H1 (cell line): ENCODE results near the gene ZNFX1. TPM values are rescaled to one million over a fixed set of nuclear protein-coding genes. Genes with fewer than 3 reads are reported as not detected.

Source experiments
- BACH1 ChIP-seq: IDR thresholded peaks from 2 replicates; pipeline ENCODE4 v1.6.1; 2012; ENCODE audit warnings: low read length, improper control_type of control experiment
- CTCF ChIP-seq, 3 experiments: IDR thresholded peaks; 1 replicate in 2 of 3; 2 replicates in 1 of 3; pipeline versions ENCODE4 v1.5.1 to v1.6.1; 2011; ENCODE audit warnings: low read length in 3 of 3, mild to moderate bottlenecking in 3 of 3, inconsistent platforms in 2 of 3, low read depth in 1 of 3, moderate library complexity in 1 of 3; ENCODE audit not compliant: insufficient read depth in 1 of 3; ENCODE audit errors: control extremely low read depth in 1 of 3
- JUN ChIP-seq: IDR thresholded peaks from 2 replicates; pipeline ENCODE4 v1.6.1; 2011; ENCODE audit warnings: low read depth, mild to moderate bottlenecking, improper control_type of control experiment, low read length
- JUND ChIP-seq: IDR thresholded peaks from 2 replicates; pipeline ENCODE4 v1.6.1; 2011; ENCODE audit warnings: mild to moderate bottlenecking, improper control_type of control experiment, low read length
- POLR2A ChIP-seq, 2 experiments: IDR thresholded peaks; 1 replicate in 1 of 2; 2 replicates in 1 of 2; pipeline ENCODE4 v1.6.1; 2011; ENCODE audit warnings: low read depth in 2 of 2, low read length in 2 of 2, mild to moderate bottlenecking in 2 of 2; ENCODE audit errors: control extremely low read depth in 1 of 2
- RFX5 ChIP-seq: IDR thresholded peaks from 2 replicates; pipeline ENCODE4 v1.6.1; 2011; ENCODE audit warnings: low read depth, low read length, improper control_type of control experiment, borderline replicate concordance
- SIX5 ChIP-seq: IDR thresholded peaks from 2 replicates; pipeline ENCODE4 v1.6.1; 2011; ENCODE audit warnings: mild to moderate bottlenecking, low read depth, low read length
- TCF12 ChIP-seq: IDR thresholded peaks from 2 replicates; pipeline ENCODE4 v1.6.1; 2011; ENCODE audit warnings: low read depth, mild to moderate bottlenecking, low read length
- polyA plus RNA-seq, 7 experiments: library from polyadenylated mRNA; depleted of rRNA in 3 of 7; stranded (reverse) in 5 of 7; unstranded in 2 of 7; fragments of >200 nt in 5 of 7; fragments of 200-250 nt in 2 of 7; gene quantifications; 1 replicate in 5 of 7; 2 replicates in 1 of 7; 4 replicates in 1 of 7; pipeline versions ENCODE4 v1.2.1 to v1.2.3, GENCODE V29; 2011 to 2013; ENCODE audit warnings: missing spikeins in 2 of 7, mixed read lengths in 2 of 7
- total RNA-seq: library from RNA; stranded (reverse); fragmentation: NEBNext Ultra II Directional; extraction: Animal tissue kit (Norgen Biotek cat#: 25700); gene quantifications from 2 replicates; pipeline ENCODE4 v1.2.1, GENCODE V29; 2021

ZNFX1 gene
- total and polyA plus RNA-seq, 2 of the 8 experiments (the other 6 are each of a cell fraction or from before 2014, with no cell fraction given), result 3.1 to 11.3 TPM

DNA sequence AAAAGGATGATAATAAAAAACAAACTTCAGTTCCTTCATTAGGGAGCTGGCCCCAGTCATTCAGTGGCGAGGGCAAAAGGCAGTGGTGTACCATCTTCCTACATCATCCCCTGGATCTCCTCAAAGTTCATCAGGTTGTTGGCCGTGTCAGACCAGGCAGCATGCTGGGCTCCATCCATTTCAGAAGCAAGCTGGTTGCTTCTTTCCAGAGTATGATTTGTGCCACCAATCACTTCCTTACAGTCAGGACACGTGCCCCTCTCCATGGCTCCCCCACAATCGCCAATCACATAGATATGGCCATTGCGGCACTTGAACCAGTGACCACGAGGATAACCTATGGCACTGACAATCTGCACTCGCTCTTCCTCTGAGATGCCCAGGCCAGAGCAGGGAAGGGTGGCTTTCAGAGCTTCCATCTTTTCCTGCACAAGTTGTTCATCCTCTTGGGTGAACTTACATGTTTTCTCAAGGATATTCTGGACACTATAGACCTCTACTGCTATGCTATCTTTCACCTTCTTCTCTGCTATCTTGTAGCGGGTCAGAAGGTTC lies 30.6 kb downstream of the ZNFX1 start (continued):
- no peak for TF ChIP-seq BACH1
- no peak for TF ChIP-seq SIX5
- no peak for TF ChIP-seq POLR2A (IDR thresholded peaks at IDR 0.05; ENCODE audit: control extremely low read depth in 1 of 2, low read depth in 2 of 2, low read length in 2 of 2)
- TF ChIP-seq JUN, result no peak
- no peak for TF ChIP-seq TCF12
- TF ChIP-seq CTCF (IDR thresholded peaks at IDR 0.05; ENCODE audit: control extremely low read depth in 1 of 3, insufficient read depth in 1 of 3, low read depth in 1 of 3, low read length in 3 of 3), result no peak
- no peak for TF ChIP-seq JUND
- no peak for TF ChIP-seq RFX5
- TF ChIP-seq, all 59 proteins: peak for 0
